Measurements from ENCODE around the gene NCAPD2.
"Not testable (repeated sequence)": the region's sequence is repeated elsewhere in the genome, so short reads cannot be mapped to it uniquely, and the experiment has no call there.

NCAPD2 gene

DNA sequence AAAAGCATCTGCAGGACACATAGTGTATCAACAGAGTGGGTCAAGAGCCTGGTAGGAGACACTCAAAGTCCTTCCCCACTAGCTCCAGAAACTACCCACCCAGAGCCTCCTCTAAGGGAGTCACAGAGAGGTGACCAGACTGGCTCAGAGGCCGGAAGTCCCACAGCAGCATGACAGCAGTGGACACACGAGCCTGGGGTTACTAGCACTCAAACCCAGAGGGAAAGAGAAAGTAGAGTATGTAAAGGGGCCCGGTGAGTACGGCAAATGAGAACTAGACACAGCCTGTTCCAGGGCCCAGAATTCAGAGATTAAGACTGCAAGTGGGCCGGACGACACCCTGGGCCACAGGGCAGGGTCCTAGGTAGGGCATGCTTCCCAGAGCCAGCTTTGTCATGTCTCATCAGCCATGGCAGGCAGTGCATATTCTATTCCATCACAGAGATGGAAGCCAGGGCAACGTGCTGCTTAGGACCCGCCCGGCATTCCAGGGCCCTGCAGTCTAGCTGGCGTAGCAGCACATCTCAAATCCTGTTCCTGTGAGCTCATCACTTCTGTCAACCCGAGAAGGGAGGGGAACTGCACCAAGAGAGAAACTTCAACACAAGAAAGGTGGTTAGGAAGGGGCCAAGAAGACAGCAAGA is 57.7 kb downstream of the NCAPD2 start:
- H3K27me3 ChIP-seq (replicated peaks in 2 of 5; ENCODE audit: control insufficient read depth in 4 of 5, insufficient read depth in 5 of 5, low read length in 4 of 5), result no peaks in the 10 kb centered on the region
- WGBS (ENCODE audit: insufficient coverage), result 93% methylated on average over 11 of the region's 11 CpGs
- ChIA-PET CTCF (interaction anchor here (0.9 to 10.5 kb wide), 9 partner anchors 13 to 230 kb away, joined by 3 to 122 read pairs (median 5); partner anchors contain the start of genes GAPDH, NOP2 and VAMP1), POLR2A (no interaction called here)
- peaks cover 2 to 57% (median 39%) of the 10 kb centered on the region in 4 experiments for H3K36me3 ChIP-seq (ENCODE audit: control insufficient read depth in 4 of 4, insufficient read depth in 4 of 4, low read length in 3 of 4)
- no peaks in the 10 kb centered on the region for H3K9me3 ChIP-seq (ENCODE audit: control extremely low read depth in 1 of 5, control insufficient read depth in 4 of 5, insufficient read depth in 2 of 5, low read depth in 1 of 5, low read length in 4 of 5)
- no peak overlapping the region for H3K27ac ChIP-seq (ENCODE audit: insufficient read depth in 1 of 2, low read depth in 1 of 2, low read length in 2 of 2, poor library complexity in 1 of 2, severe bottlenecking in 2 of 2)
- no peak for DNase-seq
- no peak overlapping the region for H3K4me3 ChIP-seq (ENCODE audit: control insufficient read depth in 1 of 7, extremely low read depth in 1 of 7, insufficient read depth in 4 of 7, low read depth in 2 of 7, low read length in 6 of 7)
- H3K4me1 ChIP-seq (ENCODE audit: control extremely low read depth in 1 of 4, control insufficient read depth in 4 of 4, insufficient read depth in 4 of 4, low read length in 3 of 4), result peaks cover 2 to 55% (median 34%) of the 10 kb centered on the region in 4 experiments

DNA sequence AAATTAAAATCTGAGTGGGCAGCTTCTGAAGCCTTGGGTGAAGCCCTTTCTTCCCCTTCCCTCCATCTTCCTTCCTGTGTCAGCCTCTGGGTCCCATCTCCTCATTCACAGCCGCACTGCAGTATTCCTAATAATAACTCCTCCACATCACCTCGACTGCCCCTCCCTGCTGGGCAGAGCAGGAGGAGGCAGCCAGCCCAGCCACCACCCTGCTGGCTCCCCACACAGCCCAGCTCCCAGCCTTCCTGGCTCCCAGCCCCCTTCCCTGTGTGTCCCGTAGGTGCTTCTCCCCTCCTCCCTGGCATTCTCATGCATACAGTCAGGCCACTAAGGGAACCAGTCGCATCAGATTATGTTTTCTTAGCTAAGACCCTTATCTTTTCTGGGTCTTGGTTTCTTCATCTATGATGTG is 58.2 kb downstream of the NCAPD2 start:
- ChIA-PET POLR2A (interaction anchor here (1.0 kb wide), 1 partner anchor 14 kb away, joined by 4 read pairs; no protein-coding TSS in a partner anchor), CTCF (interaction anchor here (0.8 to 10.5 kb wide), 8 partner anchors 8 to 229 kb away, joined by 3 to 122 read pairs (median 4); partner anchors contain the start of genes GAPDH and NOP2)
- 77% methylated on average over 3 of the region's 4 CpGs for WGBS (ENCODE audit: insufficient coverage)
- Histone ChIP-seq H3K9me3 (ENCODE audit: control extremely low read depth in 1 of 5, control insufficient read depth in 4 of 5, insufficient read depth in 2 of 5, low read depth in 1 of 5, low read length in 4 of 5) (no peaks in the 10 kb centered on the region), H3K4me1 (ENCODE audit: control extremely low read depth in 1 of 4, control insufficient read depth in 4 of 4, insufficient read depth in 4 of 4, low read length in 3 of 4) (peaks cover 2 to 55% (median 35%) of the 10 kb centered on the region in 4 experiments), H3K4me3 (ENCODE audit: control insufficient read depth in 1 of 7, extremely low read depth in 1 of 7, insufficient read depth in 4 of 7, low read depth in 2 of 7, low read length in 6 of 7) (no peak overlapping the region), H3K27me3 (replicated peaks in 2 of 5; ENCODE audit: control insufficient read depth in 4 of 5, insufficient read depth in 5 of 5, low read length in 4 of 5) (no peaks in the 10 kb centered on the region), H3K27ac (ENCODE audit: insufficient read depth in 1 of 2, low read depth in 1 of 2, low read length in 2 of 2, poor library complexity in 1 of 2, severe bottlenecking in 2 of 2) (no peak overlapping the region), H3K36me3 (ENCODE audit: control insufficient read depth in 4 of 4, insufficient read depth in 4 of 4, low read length in 3 of 4) (peaks cover 2 to 59% (median 38%) of the 10 kb centered on the region in 4 experiments)
- no peak for DNase-seq

DNA sequence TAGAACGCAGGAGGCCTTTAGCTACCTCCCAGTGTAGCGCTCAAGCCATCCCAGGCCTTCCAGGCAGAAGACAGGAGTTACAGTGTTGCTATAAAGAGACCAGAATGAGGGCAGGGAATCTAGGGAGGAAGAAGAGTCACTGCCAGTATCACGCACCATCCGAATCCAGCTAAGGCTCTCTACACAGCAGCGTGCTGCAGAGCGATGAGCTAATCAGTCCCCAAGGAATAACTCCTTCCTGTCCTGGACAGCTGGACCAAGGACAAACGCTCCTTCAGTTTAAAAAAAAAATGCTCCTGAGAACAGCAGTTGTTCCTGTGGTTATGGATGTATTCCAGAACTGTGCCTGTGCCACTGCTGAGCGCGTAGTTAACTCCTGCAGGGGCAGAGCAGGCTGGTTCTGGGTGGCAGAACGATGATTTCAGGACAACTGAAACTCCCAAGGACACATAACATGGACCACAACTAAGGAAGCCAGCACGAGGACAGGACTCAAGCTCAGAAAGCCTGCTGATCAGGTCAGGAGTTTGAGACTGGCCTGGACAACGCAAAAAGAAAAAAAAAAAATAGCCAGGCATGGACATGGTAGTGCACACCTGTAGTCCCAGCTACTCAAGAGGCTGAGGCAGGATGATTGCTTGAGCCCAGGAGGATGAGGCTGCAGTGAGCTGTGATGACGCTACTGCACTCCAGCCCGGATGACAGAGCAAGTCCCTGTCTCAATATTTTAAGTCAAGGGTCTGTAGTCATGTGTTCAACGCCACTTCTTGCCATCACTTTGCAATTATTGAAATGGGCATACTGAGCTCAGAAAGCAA is 59.4 kb downstream of the NCAPD2 start:
- POLR2A ChIA-PET, result interaction anchor here (0.6 to 1.0 kb wide), 2 partner anchors 16 to 233 kb away, joined by 4 to 6 read pairs; no protein-coding TSS in a partner anchor
- CTCF ChIA-PET, result interaction anchor here (0.6 to 10.5 kb wide), 12 partner anchors 9 to 233 kb away, joined by 3 to 122 read pairs (median 3); partner anchors contain the start of genes GAPDH and NOP2
- no peaks in the 10 kb centered on the region for H3K27me3 ChIP-seq (replicated peaks in 2 of 5; ENCODE audit: control insufficient read depth in 4 of 5, insufficient read depth in 5 of 5, low read length in 4 of 5)
- H3K36me3 ChIP-seq (ENCODE audit: control insufficient read depth in 4 of 4, insufficient read depth in 4 of 4, low read length in 3 of 4), result peaks cover 0 to 58% (median 33%) of the 10 kb centered on the region in 4 experiments
- H3K9me3 ChIP-seq (ENCODE audit: control extremely low read depth in 1 of 5, control insufficient read depth in 4 of 5, insufficient read depth in 2 of 5, low read depth in 1 of 5, low read length in 4 of 5), result no peaks in the 10 kb centered on the region
- WGBS (ENCODE audit: insufficient coverage), result 51% methylated on average over 11 of the region's 15 CpGs
- peak overlapping the region in 4 of 7 experiments; percentile 5 to 85 (median 52) for H3K4me3 ChIP-seq (ENCODE audit: control insufficient read depth in 1 of 7, extremely low read depth in 1 of 7, insufficient read depth in 4 of 7, low read depth in 2 of 7, low read length in 6 of 7)
- DNase-seq, result no peak
- no peak overlapping the region for H3K27ac ChIP-seq (ENCODE audit: insufficient read depth in 1 of 2, low read depth in 1 of 2, low read length in 2 of 2, poor library complexity in 1 of 2, severe bottlenecking in 2 of 2)
- peaks cover 2 to 55% (median 35%) of the 10 kb centered on the region in 4 experiments for H3K4me1 ChIP-seq (ENCODE audit: control extremely low read depth in 1 of 4, control insufficient read depth in 4 of 4, insufficient read depth in 4 of 4, low read length in 3 of 4)

DNA sequence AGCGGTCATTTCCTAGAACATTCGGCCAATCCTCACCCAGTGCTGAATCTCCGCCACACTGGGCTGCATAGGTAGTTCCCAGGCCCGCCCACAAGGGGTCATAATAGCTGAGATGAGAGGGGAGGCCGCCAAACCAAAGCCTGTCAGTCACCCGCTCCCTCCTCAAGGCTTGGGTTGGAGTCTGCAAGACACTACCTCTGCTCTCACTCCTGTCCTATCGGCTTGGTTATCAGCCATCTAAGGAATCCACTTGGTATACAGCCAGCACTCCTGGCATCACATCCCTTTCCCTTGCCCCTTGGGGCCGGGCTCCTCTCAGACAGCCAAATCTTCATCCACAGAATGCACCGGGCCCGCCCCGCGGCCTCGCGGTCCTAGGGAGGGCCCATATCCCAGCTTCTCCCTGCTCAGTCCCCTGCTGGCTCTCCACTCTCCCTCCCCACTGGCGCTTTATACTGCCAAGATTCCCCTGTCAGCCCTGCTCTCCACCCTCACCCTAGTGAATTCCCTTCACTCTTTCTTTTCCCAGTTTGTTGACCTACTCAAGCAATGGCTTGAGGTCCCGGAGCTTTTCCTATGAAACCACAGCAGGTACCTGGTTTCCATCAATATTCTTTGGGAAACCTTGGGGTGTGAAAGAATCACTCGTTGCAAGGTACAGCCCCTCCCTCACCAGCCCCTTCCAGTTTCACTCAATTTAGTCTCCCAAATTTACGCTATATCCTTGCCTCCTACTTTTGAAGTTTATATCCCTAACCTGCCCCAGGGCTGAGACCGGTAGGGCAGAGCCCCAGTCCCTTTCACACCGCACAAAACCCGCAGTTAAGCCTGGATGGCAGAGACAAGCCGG is 60.5 kb downstream of the NCAPD2 start:
- H3K4me1 ChIP-seq (ENCODE audit: control extremely low read depth in 1 of 4, control insufficient read depth in 4 of 4, insufficient read depth in 4 of 4, low read length in 3 of 4), result peaks cover 2 to 52% (median 35%) of the 10 kb centered on the region in 4 experiments
- peak; percentile 72 to 85 (median 85) for DNase-seq
- H3K27me3 ChIP-seq (replicated peaks in 2 of 5; ENCODE audit: control insufficient read depth in 4 of 5, insufficient read depth in 5 of 5, low read length in 4 of 5), result no peaks in the 10 kb centered on the region
- peak overlapping the region; percentile 0 to 94 (median 85) for H3K4me3 ChIP-seq (ENCODE audit: control insufficient read depth in 1 of 7, extremely low read depth in 1 of 7, insufficient read depth in 4 of 7, low read depth in 2 of 7, low read length in 6 of 7)
- WGBS (ENCODE audit: insufficient coverage), result 34% methylated on average over 13 of the region's 22 CpGs
- H3K27ac ChIP-seq (ENCODE audit: insufficient read depth in 1 of 2, low read depth in 1 of 2, low read length in 2 of 2, poor library complexity in 1 of 2, severe bottlenecking in 2 of 2), result no peak overlapping the region
- POLR2A ChIA-PET, result no interaction called here
- peaks cover 0 to 55% (median 25%) of the 10 kb centered on the region in 4 experiments for H3K36me3 ChIP-seq (ENCODE audit: control insufficient read depth in 4 of 4, insufficient read depth in 4 of 4, low read length in 3 of 4)
- CTCF ChIA-PET, result interaction anchor here (0.9 to 10.5 kb wide), 7 partner anchors 11 to 272 kb away, joined by 3 to 122 read pairs (median 3); partner anchors contain the start of genes GAPDH and NOP2
- no peaks in the 10 kb centered on the region for H3K9me3 ChIP-seq (ENCODE audit: control extremely low read depth in 1 of 5, control insufficient read depth in 4 of 5, insufficient read depth in 2 of 5, low read depth in 1 of 5, low read length in 4 of 5)

DNA sequence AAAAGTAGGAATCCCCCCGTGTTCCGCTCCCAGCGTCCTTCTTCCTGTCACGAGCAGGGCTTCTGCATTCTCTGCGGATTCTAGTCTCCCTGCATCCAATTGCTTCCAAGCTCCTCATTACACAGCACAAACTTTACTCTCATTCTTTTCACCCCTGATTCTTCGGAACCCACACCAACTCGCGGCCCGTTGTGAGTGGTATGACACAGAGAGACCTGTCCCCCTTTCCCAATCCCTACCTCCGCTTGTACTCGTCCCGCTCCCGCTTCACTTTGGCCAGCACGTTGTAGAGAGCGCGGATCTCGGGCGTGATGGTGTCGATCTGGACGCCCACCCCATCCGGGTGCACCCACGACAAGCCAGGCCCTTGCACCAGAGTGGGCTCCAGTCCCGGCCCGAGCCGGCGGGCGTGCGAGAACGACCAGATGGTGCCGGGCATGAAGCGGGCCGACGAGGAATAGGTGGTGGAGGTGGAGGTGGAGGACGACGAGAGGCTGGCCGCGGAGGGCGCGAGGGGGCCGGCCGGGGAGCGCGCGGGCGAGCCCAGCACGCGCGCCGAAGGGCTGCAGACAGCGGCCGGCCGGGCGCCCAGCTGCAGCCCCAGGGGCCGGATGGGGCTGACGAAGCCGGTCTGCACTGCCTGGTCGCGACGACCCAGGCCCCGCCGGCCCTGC is 61.3 kb downstream of the NCAPD2 start:
- H3K9me3 ChIP-seq (ENCODE audit: control extremely low read depth in 1 of 5, control insufficient read depth in 4 of 5, insufficient read depth in 2 of 5, low read depth in 1 of 5, low read length in 4 of 5), result no peaks in the 10 kb centered on the region
- no peaks in the 10 kb centered on the region for H3K27me3 ChIP-seq (replicated peaks in 2 of 5; ENCODE audit: control insufficient read depth in 4 of 5, insufficient read depth in 5 of 5, low read length in 4 of 5)
- WGBS (ENCODE audit: insufficient coverage), result 2% methylated on average over 41 of the region's 61 CpGs
- H3K36me3 ChIP-seq (ENCODE audit: control insufficient read depth in 4 of 4, insufficient read depth in 4 of 4, low read length in 3 of 4), result peaks cover 3 to 55% (median 29%) of the 10 kb centered on the region in 4 experiments
- ChIA-PET CTCF (interaction anchor here (1.0 to 10.5 kb wide), 5 partner anchors 11 to 271 kb away, joined by 3 to 122 read pairs (median 3); partner anchors contain the start of genes GAPDH and NOP2), POLR2A (no interaction called here)
- DNase-seq, result no peak
- peaks cover 2 to 45% (median 35%) of the 10 kb centered on the region in 4 experiments for H3K4me1 ChIP-seq (ENCODE audit: control extremely low read depth in 1 of 4, control insufficient read depth in 4 of 4, insufficient read depth in 4 of 4, low read length in 3 of 4)
- H3K4me3 ChIP-seq (ENCODE audit: control insufficient read depth in 1 of 7, extremely low read depth in 1 of 7, insufficient read depth in 4 of 7, low read depth in 2 of 7, low read length in 6 of 7), result peak overlapping the region; percentile 67 to 94 (median 85)
- no peak overlapping the region for H3K27ac ChIP-seq (ENCODE audit: insufficient read depth in 1 of 2, low read depth in 1 of 2, low read length in 2 of 2, poor library complexity in 1 of 2, severe bottlenecking in 2 of 2)

DNA sequence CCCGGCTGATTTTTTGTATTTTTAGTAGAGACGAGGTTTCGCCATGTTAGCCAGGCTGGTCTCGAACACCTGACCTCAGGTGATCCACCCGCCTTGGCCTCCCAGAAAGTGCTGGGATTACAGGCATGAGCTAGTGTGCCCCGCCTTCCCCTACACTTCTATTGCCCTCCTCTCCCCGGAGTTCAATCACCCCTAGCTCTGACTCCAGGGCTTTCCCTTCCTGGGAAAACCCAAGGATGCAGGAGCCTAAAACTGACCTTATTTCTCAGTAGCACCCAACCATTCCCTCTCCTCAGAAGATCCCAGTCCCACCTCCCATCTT is 62.6 kb downstream of the NCAPD2 start:
- Histone ChIP-seq H3K4me1 (ENCODE audit: control extremely low read depth in 1 of 4, control insufficient read depth in 4 of 4, insufficient read depth in 4 of 4, low read length in 3 of 4) (peaks cover 2 to 34% (median 32%) of the 10 kb centered on the region in 4 experiments), H3K36me3 (ENCODE audit: control insufficient read depth in 4 of 4, insufficient read depth in 4 of 4, low read length in 3 of 4) (peaks cover 9 to 59% (median 38%) of the 10 kb centered on the region in 4 experiments), H3K4me3 (ENCODE audit: control insufficient read depth in 1 of 7, extremely low read depth in 1 of 7, insufficient read depth in 4 of 7, low read depth in 2 of 7, low read length in 6 of 7) (peak overlapping the region in 2 of 7 experiments; percentile 85 to 94)
- POLR2A ChIA-PET; DNase-seq; H3K9me3 ChIP-seq (ENCODE audit: control extremely low read depth in 1 of 5, control insufficient read depth in 4 of 5, insufficient read depth in 2 of 5, low read depth in 1 of 5, low read length in 4 of 5); H3K27ac ChIP-seq (ENCODE audit: insufficient read depth in 1 of 2, low read depth in 1 of 2, low read length in 2 of 2, poor library complexity in 1 of 2, severe bottlenecking in 2 of 2); H3K27me3 ChIP-seq (replicated peaks in 2 of 5; ENCODE audit: control insufficient read depth in 4 of 5, insufficient read depth in 5 of 5, low read length in 4 of 5): not testable (repeated sequence)
- CTCF ChIA-PET, result interaction anchor here (0.6 to 1.6 kb wide), 3 partner anchors 9 to 36 kb away, joined by 3 to 5 read pairs (median 3); no protein-coding TSS in a partner anchor
- 91% methylated on average over 4 of the region's 7 CpGs for WGBS (ENCODE audit: insufficient coverage)
